OCI-LY7 (cell line): ENCODE results near the gene PLCG1.

ENCODE experiments used
- EZH2phosphoT487 ChIP-seq: fragments of 200-600 bp; sonication (generic); IDR thresholded peaks from 2 replicates; pipeline ENCODE4 v1.6.1; 2018; ENCODE audit warnings: low read depth, borderline replicate concordance, mild to moderate bottlenecking, mixed run types, antibody characterized with exemption, low read length, moderate library complexity, mixed read lengths
- TF ChIP-seq, protein P1 (sequence below): fragments of 200-600 bp; sonication (generic); conservative IDR thresholded peaks from 2 replicates; pipeline ENCODE4 v1.5.1; 2014; ENCODE audit warnings: mild to moderate bottlenecking, antibody characterized with exemption, low read length, moderate library complexity, mixed read lengths

DNA sequence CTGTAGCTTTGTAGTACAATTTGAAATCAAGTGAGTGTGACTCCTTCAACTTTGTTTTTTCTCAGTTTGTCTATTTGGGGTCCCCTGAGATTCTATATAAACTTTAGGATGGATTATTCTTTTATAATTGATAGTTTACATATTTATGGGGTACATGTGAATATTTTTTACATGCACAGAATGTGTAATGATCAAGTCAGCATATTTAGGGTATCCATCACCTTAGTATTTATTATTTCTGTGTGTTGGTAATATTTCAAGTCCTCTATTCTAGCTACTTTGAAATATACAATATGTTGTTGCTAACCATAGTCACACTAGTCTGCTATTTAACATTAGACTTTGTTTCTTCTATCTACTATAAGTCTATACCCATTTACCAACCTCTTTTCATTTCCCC, 50.3 kb downstream of the PLCG1 start:
- TF ChIP-seq, protein P1, sequence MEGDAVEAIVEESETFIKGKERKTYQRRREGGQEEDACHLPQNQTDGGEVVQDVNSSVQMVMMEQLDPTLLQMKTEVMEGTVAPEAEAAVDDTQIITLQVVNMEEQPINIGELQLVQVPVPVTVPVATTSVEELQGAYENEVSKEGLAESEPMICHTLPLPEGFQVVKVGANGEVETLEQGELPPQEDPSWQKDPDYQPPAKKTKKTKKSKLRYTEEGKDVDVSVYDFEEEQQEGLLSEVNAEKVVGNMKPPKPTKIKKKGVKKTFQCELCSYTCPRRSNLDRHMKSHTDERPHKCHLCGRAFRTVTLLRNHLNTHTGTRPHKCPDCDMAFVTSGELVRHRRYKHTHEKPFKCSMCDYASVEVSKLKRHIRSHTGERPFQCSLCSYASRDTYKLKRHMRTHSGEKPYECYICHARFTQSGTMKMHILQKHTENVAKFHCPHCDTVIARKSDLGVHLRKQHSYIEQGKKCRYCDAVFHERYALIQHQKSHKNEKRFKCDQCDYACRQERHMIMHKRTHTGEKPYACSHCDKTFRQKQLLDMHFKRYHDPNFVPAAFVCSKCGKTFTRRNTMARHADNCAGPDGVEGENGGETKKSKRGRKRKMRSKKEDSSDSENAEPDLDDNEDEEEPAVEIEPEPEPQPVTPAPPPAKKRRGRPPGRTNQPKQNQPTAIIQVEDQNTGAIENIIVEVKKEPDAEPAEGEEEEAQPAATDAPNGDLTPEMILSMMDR = no peak
- TF ChIP-seq EZH2phosphoT487 = no peak
